IPS-18a (cell line): Measurements from ENCODE around the gene DERA.
"Not testable (repeated sequence)": the region's sequence is repeated elsewhere in the genome, so short reads cannot be mapped to it uniquely, and the experiment has no call there.

Experiments used
- H3K27ac ChIP-seq: one replicate; pipeline ENCODE4 v1.5.1; 2013; ENCODE audit warnings: low read length
- H3K27me3 ChIP-seq: one replicate; pipeline ENCODE4 v1.6.1; 2013; ENCODE audit warnings: mild to moderate bottlenecking, low read length; ENCODE audit not compliant: control insufficient read depth, insufficient read depth
- H3K36me3 ChIP-seq: one replicate; pipeline ENCODE4 v1.6.1; 2013; ENCODE audit warnings: low read depth, low read length; ENCODE audit not compliant: control insufficient read depth
- H3K4me1 ChIP-seq: one replicate; pipeline ENCODE4 v1.6.1; 2013; ENCODE audit warnings: low read depth, low read length; ENCODE audit not compliant: control insufficient read depth
- H3K4me3 ChIP-seq: one replicate; pipeline ENCODE4 v1.5.1; 2013; ENCODE audit warnings: low read length
- H3K9ac ChIP-seq: one replicate; pipeline ENCODE4 v1.6.1; 2013; ENCODE audit warnings: mild to moderate bottlenecking, low read length, moderate library complexity
- H3K9me3 ChIP-seq: one replicate; pipeline ENCODE4 v1.6.1; 2013; ENCODE audit warnings: low read depth, low read length; ENCODE audit not compliant: control insufficient read depth

DERA gene

DNA sequence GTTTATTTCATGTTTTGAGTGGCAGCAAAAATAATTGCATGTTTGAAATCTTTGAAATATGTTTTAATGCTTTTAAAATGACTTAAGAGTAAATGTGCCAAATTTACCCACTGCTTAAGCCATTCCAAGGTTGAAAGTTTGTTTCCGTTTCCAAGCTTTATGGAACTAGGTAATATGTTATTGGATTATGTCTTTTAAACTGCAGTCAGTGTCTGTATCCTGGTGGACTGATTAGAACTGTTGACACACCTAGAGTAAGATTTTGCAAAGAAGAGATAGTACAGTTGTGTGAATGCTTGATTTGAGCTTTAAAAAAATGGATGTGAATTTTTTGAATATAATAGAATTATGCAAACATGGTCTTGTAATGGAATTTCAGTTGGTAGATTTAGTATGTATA, 135.1 kb downstream of the DERA start:
- H3K4me3 ChIP-seq: no peak overlapping the region
- no peak overlapping the region for H3K9ac ChIP-seq
- H3K27ac ChIP-seq: no peak overlapping the region
- H3K4me1 ChIP-seq: no peaks in the 10 kb centered on the region
- H3K27me3 ChIP-seq: no peaks in the 10 kb centered on the region
- peaks cover 5% of the 10 kb centered on the region for H3K9me3 ChIP-seq
- H3K36me3 ChIP-seq: no peaks in the 10 kb centered on the region

GRCh38 chr12:16048511-16048910, 137.4 kb downstream of the DERA start:
- Histone ChIP-seq H3K4me3 (no peak overlapping the region), H3K4me1 (no peaks in the 10 kb centered on the region), H3K27me3 (no peaks in the 10 kb centered on the region), H3K27ac (no peak overlapping the region), H3K9ac (no peak overlapping the region), H3K36me3 (no peaks in the 10 kb centered on the region), H3K9me3 (peaks cover 5% of the 10 kb centered on the region)

DNA sequence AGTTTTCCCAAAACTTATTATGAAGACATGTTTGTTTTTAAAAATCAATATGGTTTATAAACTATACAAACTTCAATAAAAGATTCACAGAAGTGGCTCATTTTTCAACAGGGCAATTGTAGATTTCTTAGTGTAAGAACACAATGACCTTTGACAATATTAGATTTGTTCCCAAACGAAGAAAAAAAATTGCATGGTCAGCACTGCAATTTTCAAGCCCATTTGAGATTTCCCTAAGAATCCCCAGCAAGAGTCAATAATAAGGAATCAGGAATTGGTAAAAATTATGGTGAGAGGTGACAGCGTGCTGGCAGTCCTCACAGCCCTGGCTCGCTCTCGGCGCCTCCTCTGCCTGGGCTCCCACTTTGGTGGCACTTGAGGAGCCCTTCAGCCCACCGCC, 145.8 kb downstream of the DERA start:
- Histone ChIP-seq H3K36me3 (no peaks in the 10 kb centered on the region), H3K9me3 (no peaks in the 10 kb centered on the region), H3K4me3 (no peak overlapping the region), H3K9ac (no peak overlapping the region), H3K4me1 (no peaks in the 10 kb centered on the region), H3K27ac (no peak overlapping the region), H3K27me3 (no peaks in the 10 kb centered on the region)

GRCh38 chr12:16057351-16057751, 146.2 kb downstream of the DERA start:
- H3K9ac ChIP-seq, H3K36me3 ChIP-seq, H3K4me1 ChIP-seq, H3K27ac ChIP-seq, H3K27me3 ChIP-seq, H3K9me3 ChIP-seq, H3K4me3 ChIP-seq: not testable (repeated sequence)

DNA sequence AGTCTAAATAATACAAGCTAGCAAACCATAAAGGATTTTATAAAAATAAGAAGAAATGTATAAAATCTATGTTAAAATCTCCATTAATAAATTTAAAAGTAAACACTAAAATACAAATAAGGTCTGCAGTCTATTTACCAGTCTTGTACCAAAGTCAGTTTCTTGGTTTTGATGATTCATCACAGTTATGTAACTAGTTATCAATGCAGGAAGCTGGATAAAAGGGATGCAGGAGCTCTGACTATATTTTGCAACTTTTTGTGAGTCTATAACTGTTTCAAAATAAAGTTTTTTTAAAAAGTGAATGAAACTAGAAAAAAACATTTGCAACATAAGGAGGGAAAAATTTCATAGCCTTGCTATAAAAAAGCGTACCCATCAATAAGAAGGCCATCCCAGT, 151.5 kb downstream of the DERA start:
- no peaks in the 10 kb centered on the region for H3K36me3 ChIP-seq
- no peaks in the 10 kb centered on the region for H3K9me3 ChIP-seq
- H3K4me3 ChIP-seq: no peak overlapping the region
- H3K27me3 ChIP-seq: no peaks in the 10 kb centered on the region
- no peak overlapping the region for H3K27ac ChIP-seq
- no peak overlapping the region for H3K9ac ChIP-seq
- H3K4me1 ChIP-seq: no peaks in the 10 kb centered on the region

DNA sequence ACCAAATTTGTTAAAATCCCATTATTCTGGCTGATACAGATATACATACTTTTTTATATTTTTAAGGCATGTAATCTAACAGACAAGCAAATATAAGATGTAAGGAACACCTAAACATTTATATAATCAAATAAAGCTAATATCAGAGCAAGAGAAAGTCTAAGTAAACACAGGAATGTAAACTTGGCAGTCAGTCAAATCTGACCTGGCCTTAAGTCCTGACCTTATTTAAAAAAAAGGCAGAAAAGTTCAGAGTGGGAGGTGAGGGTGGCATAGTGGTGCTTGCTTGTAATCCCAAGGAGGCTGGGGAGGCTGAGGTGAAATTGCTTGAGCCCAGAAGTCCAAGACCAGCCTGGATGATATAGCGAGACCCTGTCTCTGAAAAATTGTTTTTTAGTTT, 152.6 kb downstream of the DERA start:
- Histone ChIP-seq H3K36me3 (no peaks in the 10 kb centered on the region), H3K4me1 (no peaks in the 10 kb centered on the region)

DNA sequence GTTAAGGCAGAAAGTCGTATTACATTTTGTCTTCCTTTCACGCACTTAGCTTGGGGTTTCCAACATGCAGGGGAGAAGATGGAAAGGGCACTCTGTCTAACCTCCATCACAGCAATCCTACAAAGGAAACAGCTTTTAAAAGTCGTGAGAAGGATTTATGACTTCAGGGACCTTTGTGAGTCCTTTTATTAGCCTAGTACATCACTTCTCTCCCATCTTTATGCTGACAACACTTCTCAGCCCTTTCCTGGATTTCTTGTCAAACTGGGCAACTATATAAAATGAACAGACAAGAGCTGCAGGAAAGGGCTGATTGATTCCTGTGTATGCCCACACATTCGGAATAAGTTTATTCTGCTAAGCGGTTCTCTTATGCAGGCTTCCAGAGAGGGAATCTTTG, 159.0 kb downstream of the DERA start:
- H3K4me1 ChIP-seq: no peaks in the 10 kb centered on the region
- no peak overlapping the region for H3K9ac ChIP-seq
- H3K4me3 ChIP-seq: no peak overlapping the region
- H3K36me3 ChIP-seq: no peaks in the 10 kb centered on the region
- no peak overlapping the region for H3K27ac ChIP-seq
- H3K9me3 ChIP-seq: no peaks in the 10 kb centered on the region
- H3K27me3 ChIP-seq: no peaks in the 10 kb centered on the region

More for the DNA sequence above, 152.6 kb downstream of the DERA start:
- Histone ChIP-seq H3K9me3 (no peaks in the 10 kb centered on the region), H3K27me3 (no peaks in the 10 kb centered on the region), H3K4me3 (no peak overlapping the region), H3K9ac (no peak overlapping the region), H3K27ac (no peak overlapping the region)

- no peaks in the 10 kb centered on the region for H3K36me3 ChIP-seq
- no peak overlapping the region for H3K27ac ChIP-seq
- H3K9ac ChIP-seq: no peak overlapping the region
- H3K27me3 ChIP-seq: no peaks in the 10 kb centered on the region
- no peaks in the 10 kb centered on the region for H3K9me3 ChIP-seq
- H3K4me3 ChIP-seq: no peak overlapping the region
- no peaks in the 10 kb centered on the region for H3K4me1 ChIP-seq
These were observed 161.5 kb downstream of the DERA start for GRCh38 chr12:16072678-16073077.

- Histone ChIP-seq H3K27ac (no peak overlapping the region), H3K9me3 (no peaks in the 10 kb centered on the region), H3K36me3 (no peaks in the 10 kb centered on the region), H3K4me1 (no peaks in the 10 kb centered on the region), H3K4me3 (no peak overlapping the region), H3K27me3 (no peaks in the 10 kb centered on the region), H3K9ac (no peak overlapping the region)
These were observed 163.8 kb downstream of the DERA start for GRCh38 chr12:16074894-16075293.

- Histone ChIP-seq H3K36me3 (no peaks in the 10 kb centered on the region), H3K4me1 (no peaks in the 10 kb centered on the region), H3K9ac (no peak overlapping the region), H3K4me3 (no peak overlapping the region), H3K9me3 (no peaks in the 10 kb centered on the region), H3K27ac (no peak overlapping the region), H3K27me3 (no peaks in the 10 kb centered on the region)
These were observed 164.8 kb downstream of the DERA start for GRCh38 chr12:16075887-16076286.

- Histone ChIP-seq H3K36me3 (no peaks in the 10 kb centered on the region), H3K4me3 (no peak overlapping the region), H3K9me3 (no peaks in the 10 kb centered on the region), H3K27ac (no peak overlapping the region), H3K9ac (no peak overlapping the region), H3K4me1 (no peaks in the 10 kb centered on the region), H3K27me3 (no peaks in the 10 kb centered on the region)
These were observed 165.4 kb downstream of the DERA start for GRCh38 chr12:16076557-16076956.

DNA sequence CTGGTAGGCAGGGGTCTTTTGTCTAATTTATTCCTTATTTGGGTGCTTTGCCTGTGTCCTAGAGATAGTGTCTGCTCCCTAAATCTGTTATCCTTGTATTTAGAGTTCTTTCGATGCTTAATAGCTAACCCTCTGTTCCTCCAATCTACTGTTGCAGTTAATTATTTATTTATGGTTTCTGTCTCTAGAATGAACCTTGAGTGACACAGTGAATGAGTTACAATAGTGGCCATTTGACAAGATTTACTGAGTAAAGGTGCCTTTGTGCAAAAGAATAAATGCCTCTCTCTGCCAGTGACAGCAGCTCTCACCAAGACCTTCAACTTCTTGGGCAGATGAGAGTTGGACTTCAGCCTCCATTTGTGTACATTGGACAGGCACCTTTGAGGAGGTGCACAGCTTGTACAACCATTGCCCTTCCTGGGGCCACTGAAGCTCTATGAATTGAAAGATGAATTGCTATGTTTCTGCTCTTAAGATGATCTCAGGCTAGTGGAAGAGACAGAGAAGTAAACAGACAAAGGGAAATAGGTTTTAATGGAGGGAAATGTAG, 165.9 kb downstream of the DERA start:
- H3K9ac ChIP-seq: no peak overlapping the region
- H3K27ac ChIP-seq: no peak overlapping the region
- no peaks in the 10 kb centered on the region for H3K27me3 ChIP-seq
- H3K4me3 ChIP-seq: no peak overlapping the region
- no peaks in the 10 kb centered on the region for H3K9me3 ChIP-seq
- no peaks in the 10 kb centered on the region for H3K4me1 ChIP-seq
- no peaks in the 10 kb centered on the region for H3K36me3 ChIP-seq
